K562 (cell line): ENCODE results near the gene HRAS. TPM values are rescaled to one million over a fixed set of nuclear protein-coding genes. Genes with fewer than 3 reads are reported as not detected.

Experiments used
- ATAC-seq: fragments of 200-7000 bp; cut with Tn5 transposase; 3 replicates; pipeline ENCODE4 v1.9.1; 2020; ENCODE audit warnings: moderate library complexity
- BruUV-seq: library from RNA; stranded (reverse); fragments of 400-500 nt; replicated peaks from 2 replicates; lab custom pipeline; 2021; lab: Mats Ljungman, UMichigan
- CTCF ChIA-PET: fragments of 300-600 bp; formaldehyde crosslinking; extraction: SDS; loops from one replicate; lab custom pipeline; 2021; ENCODE audit warnings: low intra/inter-chr PET ratio; lab: Yijun Ruan, JAX
- POLR2A ChIA-PET: fragments of 300-600, 350-650 bp; sonication (Branson Sonifier 250); formaldehyde crosslinking; extraction: SDS; loops from one replicate; lab custom pipeline; 2021; ENCODE audit warnings: antibody characterized with exemption, inconsistent platforms; lab: Yijun Ruan, JAX
- DNase-seq, 4 experiments: peaks; one replicate each; pipeline versions ENCODE4 v3.0.0 to v3.0.0-alpha.2; 2011 to 2018; ENCODE audit warnings: low spot score in 3 of 4, mixed read lengths in 3 of 4; ENCODE audit errors: extremely low read depth in 1 of 4
- FAIRE-seq: peaks from 2 replicates; lab custom pipeline; 2011; peaks lifted over from hg19 to GRCh38; lab: Jason Lieb, UNC
- H2AFZ ChIP-seq: 2 replicates; pipeline ENCODE4 v1.6.0; 2011; ENCODE audit warnings: low read depth, low read length, control low read depth, inconsistent platforms
- H3K27ac ChIP-seq: fragments of 200-600 bp; 3 replicates; pipeline ENCODE4 v1.8.0; 2011; ENCODE audit warnings: low read depth, mild to moderate bottlenecking, control low read depth, inconsistent platforms, low read length, moderate library complexity, mixed read lengths; ENCODE audit errors: extremely low read depth
- H3K27me3 ChIP-seq, 2 experiments: fragments of 300-600 bp in 1 of 2; 2 replicates in 1 of 2; 3 replicates in 1 of 2; pipeline versions ENCODE4 v1.6.0 to v1.8.0; 2011; ENCODE audit warnings: inconsistent platforms in 2 of 2, low read length in 2 of 2, mild to moderate bottlenecking in 1 of 2, mixed read lengths in 1 of 2, moderate library complexity in 1 of 2; ENCODE audit not compliant: control insufficient read depth in 2 of 2, insufficient read depth in 2 of 2
- H3K36me3 ChIP-seq: fragments of 300-600 bp; 3 replicates; pipeline ENCODE4 v1.8.0; 2011; ENCODE audit warnings: mild to moderate bottlenecking, low read length, inconsistent platforms; ENCODE audit not compliant: control insufficient read depth, insufficient read depth
- H3K4me1 ChIP-seq, 2 experiments: fragments of 200-600 bp in 1 of 2; replicated peaks in 1 of 2; 2 replicates in 1 of 2; 3 replicates in 1 of 2; pipeline versions ENCODE4 v1.5.1 to v1.8.0; 2011; ENCODE audit warnings: inconsistent platforms in 2 of 2, low read length in 2 of 2, mild to moderate bottlenecking in 1 of 2, mixed read lengths in 1 of 2, moderate library complexity in 1 of 2; ENCODE audit not compliant: control insufficient read depth in 2 of 2, insufficient read depth in 2 of 2
- H3K4me2 ChIP-seq: 2 replicates; pipeline ENCODE4 v1.6.1; 2011; ENCODE audit warnings: low read length, control low read depth, inconsistent platforms, mixed read lengths; ENCODE audit not compliant: insufficient read depth
- H3K4me3 ChIP-seq: fragments of 200-600 bp; sonication (generic), shearing (Covaris generic); 2 replicates; pipeline ENCODE4 v1.5.1; 2016; ENCODE audit warnings: control low read depth, inconsistent platforms
- H3K79me2 ChIP-seq: fragments of 200-600 bp; 3 replicates; pipeline ENCODE4 v1.8.0; 2011; ENCODE audit warnings: low read length, inconsistent platforms; ENCODE audit not compliant: control insufficient read depth, insufficient read depth
- H3K9ac ChIP-seq, 2 experiments: 2 replicates each; pipeline versions ENCODE4 v1.6.0 to v1.6.1; 2011; ENCODE audit warnings: low read depth in 2 of 2, low read length in 2 of 2, control low read depth in 1 of 2, inconsistent platforms in 1 of 2, mild to moderate bottlenecking in 1 of 2, mixed read lengths in 1 of 2; ENCODE audit not compliant: insufficient read depth in 1 of 2
- H3K9me1 ChIP-seq: one replicate; pipeline ENCODE4 v1.6.0; 2011; ENCODE audit warnings: inconsistent platforms, mild to moderate bottlenecking, low read length, moderate library complexity; ENCODE audit not compliant: control insufficient read depth, insufficient read depth
- H3K9me3 ChIP-seq: replicated peaks from 2 replicates; pipeline ENCODE4 v1.5.1; 2011; ENCODE audit warnings: low read depth, low read length, inconsistent platforms; ENCODE audit not compliant: control insufficient read depth, insufficient read depth
- H4K20me1 ChIP-seq: replicated peaks from 2 replicates; pipeline ENCODE4 v1.6.1; 2011; ENCODE audit warnings: low read length, inconsistent platforms, mixed read lengths; ENCODE audit not compliant: control insufficient read depth, insufficient read depth
- CBX5 ChIP-seq: IDR thresholded peaks from 2 replicates; pipeline ENCODE4 v1.6.1; 2014; ENCODE audit warnings: low read depth, borderline replicate concordance
- GTF2E2 ChIP-seq: fragments of 200-800 bp; sonication (Bioruptor generic); IDR thresholded peaks from 2 replicates; pipeline ENCODE4 v1.6.1; 2016; ENCODE audit warnings: missing genetic modification characterization, missing compliant biosample characterization
- JUNB ChIP-seq: fragments of 450-650 bp; formaldehyde crosslinking; conservative IDR thresholded peaks from 2 replicates; pipeline ENCODE4 v1.4.0; 2020; ENCODE audit warnings: mild to moderate bottlenecking
- POLR3A ChIP-seq: IDR thresholded peaks from 2 replicates; pipeline ENCODE4 v1.6.1; 2011; ENCODE audit warnings: borderline replicate concordance, mild to moderate bottlenecking, moderate library complexity; ENCODE audit not compliant: insufficient read length, insufficient read depth; ENCODE audit errors: extremely low read depth
- SMARCE1 ChIP-seq: fragments of 450-650 bp; IDR thresholded peaks from 2 replicates; pipeline ENCODE4 v1.7.1; 2016; ENCODE audit warnings: mild to moderate bottlenecking
- TBL1XR1 ChIP-seq, 2 experiments: IDR thresholded peaks; 2 replicates each; pipeline ENCODE4 v1.6.1; 2012; ENCODE audit warnings: improper control_type of control experiment in 2 of 2, low read length in 2 of 2, mild to moderate bottlenecking in 1 of 2
- TCF15 ChIP-seq: fragments of 250-450 bp; sonication (Bioruptor Pico); IDR thresholded peaks from 2 replicates; pipeline ENCODE4 v1.8.0; 2022; ENCODE audit warnings: moderate library complexity, mild to moderate bottlenecking, inconsistent platforms
- ZC3H8 ChIP-seq: fragments of 450-650 bp; IDR thresholded peaks from 2 replicates; pipeline ENCODE4 v1.6.1; 2017
- ZNF140 ChIP-seq: fragments of 250-450 bp; sonication (Bioruptor Pico); IDR thresholded peaks from 2 replicates; pipeline ENCODE4 v1.8.0; 2021; ENCODE audit warnings: moderate library complexity, mild to moderate bottlenecking, inconsistent platforms
- ZNF253 ChIP-seq: fragments of 250-450 bp; sonication (Bioruptor Pico); conservative IDR thresholded peaks from 2 replicates; pipeline ENCODE4 v1.6.1; 2021; ENCODE audit warnings: mild to moderate bottlenecking
- WGBS: fragments of 100-300 bp; shearing (Covaris generic); methylation state at CpG from one replicate; pipeline ENCODE4 v1.1.6; 2016; ENCODE audit warnings: low coverage, mixed read lengths; ENCODE audit not compliant: insufficient coverage; ENCODE audit errors: missing lambda C conversion rate; 5-methylcytosine and 5-hydroxymethylcytosine counted together
- in situ Hi-C: fragments of 300-500 bp; cut with MboI; formaldehyde crosslinking; loops from 4 replicates; pipeline ENCODE4 v1.15.0; 2018; ENCODE audit warnings: inconsistent platforms, mixed read lengths
- intact Hi-C: fragments of 100-400 bp; cut with micrococcal nuclease; formaldehyde crosslinking; loops from 2 replicates; pipeline ENCODE4 v1.14.2; 2022
- polyA plus RNA-seq, 8 experiments: library from polyadenylated mRNA; depleted of rRNA in 4 of 8; stranded (reverse) in 5 of 8; unstranded in 3 of 8; fragments of >200 nt; fragmentation: Nextera tagmentation in 2 of 8; fragmentation: Illumina TruSeq in 1 of 8; extraction: Ambion mirVana in 2 of 8; extraction: Trizol in 1 of 8; gene quantifications; 2 replicates each; pipeline versions ENCODE4 v1.2.1 to v1.2.3, GENCODE V29; 2011 to 2014; ENCODE audit warnings: inconsistent platforms in 1 of 8, missing spikeins in 1 of 8
- total RNA-seq, 7 experiments: library from RNA; depleted of rRNA in 6 of 7; stranded (reverse); fragments of >200 nt in 6 of 7; fragmentation: Illumina TruSeq in 2 of 7; extraction: Trizol in 2 of 7; gene quantifications; 2 replicates each; pipeline versions ENCODE4 v1.2.1 to v1.2.3, GENCODE V29; 2011 to 2021; ENCODE audit warnings: low replicate concordance in 1 of 7
- TF ChIP-seq, protein P1 (sequence below): fragments of 250-450 bp; sonication (Bioruptor Pico); IDR thresholded peaks from 2 replicates; pipeline ENCODE4 v1.4.0; 2020

Gene HRAS
- total and polyA plus RNA-seq, 9 of the 15 experiments (the other 6 are each of a cell fraction or from before 2014, with no cell fraction given): 2.8 to 73.5 (median 29.6) TPM

DNA sequence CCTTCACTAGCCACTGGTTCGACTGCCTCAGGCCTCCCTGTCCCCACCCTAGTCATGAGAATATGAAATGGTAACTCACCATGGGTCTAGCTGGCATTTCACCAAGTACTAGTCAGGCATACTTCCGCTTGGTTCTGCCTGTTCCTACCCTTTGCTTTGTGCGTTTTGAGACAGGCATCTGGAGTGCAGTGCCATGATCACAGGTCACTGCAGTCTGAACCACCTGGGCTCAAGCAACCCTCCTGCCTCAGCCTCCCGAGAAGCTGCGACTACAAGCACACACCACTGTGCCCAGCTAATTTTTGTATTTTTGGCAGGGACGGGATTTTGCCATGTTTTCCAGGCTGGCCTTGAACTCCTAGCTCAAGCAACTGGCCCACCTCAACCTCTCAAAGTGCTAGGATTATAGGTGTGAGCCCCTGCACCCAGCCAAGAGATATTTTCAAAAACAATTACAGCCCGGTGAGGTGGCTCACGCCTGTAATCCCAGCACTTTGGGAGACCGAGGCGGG is 14.1 kb downstream of the HRAS start:
- H3K9me3 ChIP-seq: peaks cover 6% of the 10 kb centered on the region; the same call in 1 of the 2 replicates
- H3K4me2 ChIP-seq: no peak overlapping the region
- TF ChIP-seq ZC3H8 (no peak), CBX5 (no peak), JUNB (no peak), ZNF140 (CRISPR knock-in tag) (no peak), TBL1XR1 (IDR thresholded peaks at IDR 0.05; ENCODE audit: low read length in 2 of 2) (no peak), SMARCE1 (no peak), GTF2E2 (no peak), TCF15 (CRISPR knock-in tag) (no peak), POLR3A (no peak), ZNF253 (CRISPR knock-in tag) (no peak)
- TF ChIP-seq, protein P1, sequence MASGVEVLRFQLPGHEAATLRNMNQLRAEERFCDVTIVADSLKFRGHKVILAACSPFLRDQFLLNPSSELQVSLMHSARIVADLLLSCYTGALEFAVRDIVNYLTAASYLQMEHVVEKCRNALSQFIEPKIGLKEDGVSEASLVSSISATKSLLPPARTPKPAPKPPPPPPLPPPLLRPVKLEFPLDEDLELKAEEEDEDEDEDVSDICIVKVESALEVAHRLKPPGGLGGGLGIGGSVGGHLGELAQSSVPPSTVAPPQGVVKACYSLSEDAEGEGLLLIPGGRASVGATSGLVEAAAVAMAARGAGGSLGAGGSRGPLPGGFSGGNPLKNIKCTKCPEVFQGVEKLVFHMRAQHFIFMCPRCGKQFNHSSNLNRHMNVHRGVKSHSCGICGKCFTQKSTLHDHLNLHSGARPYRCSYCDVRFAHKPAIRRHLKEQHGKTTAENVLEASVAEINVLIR (CRISPR knock-in tag): no peak
- TF ChIP-seq, all 486 proteins: peak for 0
- peaks cover 0 to 21% of the 10 kb centered on the region in 2 experiments; a peak in 3 of 5 replicates for H3K4me1 ChIP-seq
- in situ Hi-C loops (no loop called here), intact Hi-C loops (no loop called here)
- ATAC-seq: no peak
- no peaks in the 10 kb centered on the region for H3K9me1 ChIP-seq
- H2AFZ ChIP-seq: no peak overlapping the region
- BruUV-seq: no TSS peak
- no peak overlapping the region for H3K27ac ChIP-seq
- 89% methylated on average over 7 of the region's 10 CpGs for WGBS
- no peak overlapping the region for H3K9ac ChIP-seq
- H3K27me3 ChIP-seq: no peaks in the 10 kb centered on the region
- no peaks in the 10 kb centered on the region for H3K36me3 ChIP-seq
- ChIA-PET POLR2A (interaction anchor here (1.1 kb wide), 1 partner anchor 11 kb away, joined by 5 read pairs; no protein-coding TSS in a partner anchor), CTCF (no interaction called here)
- H3K79me2 ChIP-seq: no peaks in the 10 kb centered on the region
- no peaks in the 10 kb centered on the region for H4K20me1 ChIP-seq
- no peak overlapping the region for H3K4me3 ChIP-seq
- FAIRE-seq: no peak
- no peak for DNase-seq
